Natural killer cell (primary cell): ENCODE measurements around the gene CDK11A. TPM values are rescaled to one million over a fixed set of nuclear protein-coding genes. Genes with fewer than 3 reads are reported as not detected.

ENCODE experiments used
- ATAC-seq, 3 donors: fragments of 150-1000 bp in 2 of 3; fragments of 200-7000 bp in 1 of 3; cut with Tn5 transposase; 1 replicate in 1 of 3; 2 replicates in 2 of 3; pipeline ENCODE4 v1.10.0; 2021; ENCODE audit warnings: mild to moderate bottlenecking in 2 of 3, moderate library complexity in 2 of 3
- DNase-seq, 2 donors: peaks; one replicate each; pipeline versions ENCODE4 v3.0.0 to v3.0.0-alpha.2; 2013 to 2021; ENCODE audit warnings: mixed read lengths in 1 of 2
- H3K27ac ChIP-seq: one replicate; pipeline ENCODE4 v1.5.1; 2013; ENCODE audit warnings: mild to moderate bottlenecking, low read length
- H3K27me3 ChIP-seq: one replicate; pipeline ENCODE4 v1.6.1; 2013; ENCODE audit warnings: low read length; ENCODE audit not compliant: control insufficient read depth, insufficient read depth
- H3K36me3 ChIP-seq: one replicate; pipeline ENCODE4 v1.6.1; 2013; ENCODE audit warnings: low read length; ENCODE audit not compliant: control insufficient read depth, insufficient read depth
- H3K4me1 ChIP-seq: one replicate; pipeline ENCODE4 v1.6.1; 2013; ENCODE audit warnings: low read length; ENCODE audit not compliant: control insufficient read depth, insufficient read depth
- H3K4me3 ChIP-seq: one replicate; pipeline ENCODE4 v1.5.1; 2013; ENCODE audit warnings: low read length
- H3K9me3 ChIP-seq: one replicate; pipeline ENCODE4 v1.6.1; 2013; ENCODE audit warnings: low read length; ENCODE audit not compliant: control insufficient read depth, insufficient read depth
- H3K27ac Mint-ChIP-seq, 2 donors: one replicate each; pipeline ENCODE4 v1.8.0; 2022; ENCODE audit warnings: mild to moderate bottlenecking in 2 of 2, mixed read lengths in 2 of 2, moderate library complexity in 1 of 2
- H3K27me3 Mint-ChIP-seq, 2 donors: one replicate each; pipeline ENCODE4 v1.8.0; 2022; ENCODE audit warnings: low read depth in 2 of 2, mixed read lengths in 2 of 2
- H3K36me3 Mint-ChIP-seq: one replicate; pipeline ENCODE4 v1.8.0; 2022; ENCODE audit warnings: mixed read lengths
- H3K4me1 Mint-ChIP-seq, 2 donors: one replicate each; pipeline ENCODE4 v1.8.0; 2022; ENCODE audit warnings: mixed read lengths in 2 of 2
- H3K4me3 Mint-ChIP-seq: one replicate; pipeline ENCODE4 v1.8.0; 2022; ENCODE audit warnings: mild to moderate bottlenecking, moderate library complexity, mixed read lengths
- H3K9me3 Mint-ChIP-seq, 2 donors: one replicate each; pipeline ENCODE4 v1.8.0; 2022; ENCODE audit warnings: mixed read lengths in 2 of 2
- WGBS: methylation state at CpG from one replicate; pipeline ENCODE4 v1.1.7; 2013; ENCODE audit warnings: missing lambda C conversion rate; ENCODE audit not compliant: insufficient coverage; 5-methylcytosine and 5-hydroxymethylcytosine counted together
- intact Hi-C: fragments of 100-400 bp; cut with micrococcal nuclease; formaldehyde crosslinking; loops from one replicate; pipeline ENCODE4 v1.14.2; 2022
- total RNA-seq, 4 donors: library from RNA; stranded (reverse); fragments of 120-200 nt in 1 of 4; gene quantifications; one replicate each; pipeline versions ENCODE4 v1.2.3 to v1.2.4, GENCODE V29; 2013 to 2022
- TF ChIP-seq, protein P1 (sequence below): fragments of 200-600 bp; IDR thresholded peaks from one replicate; pipeline ENCODE4 v1.8.0; 2022; ENCODE audit warnings: antibody characterized with exemption

The CDK11A gene
- total RNA-seq, 3 donors from 2014 or later (not counting 1 experiment from before 2014, with no cell fraction given), result 191 to 242 (median 216) TPM

DNA sequence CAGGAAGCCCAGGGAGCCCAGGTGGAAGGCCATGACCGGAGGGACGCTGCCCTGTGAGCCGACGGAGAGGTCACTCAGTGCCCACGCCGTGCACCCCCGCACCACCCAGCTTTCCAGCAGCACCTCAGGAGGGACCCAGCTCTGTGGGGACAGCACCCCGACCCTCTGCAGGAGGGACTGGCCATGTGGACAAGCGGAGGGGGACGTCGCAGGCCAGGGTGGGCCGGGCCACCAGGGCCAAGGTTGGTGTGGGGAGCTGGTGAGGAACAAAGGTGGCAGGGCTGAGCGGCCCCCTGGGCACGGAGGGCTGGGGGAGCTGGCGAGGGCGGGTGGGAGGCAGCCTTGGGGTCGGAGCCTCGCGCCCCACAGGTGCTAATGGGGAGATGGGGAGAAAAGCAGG lies 31.3 kb upstream of the CDK11A start:
- whole genome bisulfite sequencing, result 93% methylated on average over 19 of the region's 19 CpGs
- H3K4me1 ChIP-seq, result peaks cover 26% of the 10 kb centered on the region
- H3K4me3 ChIP-seq, result no peak overlapping the region
- H3K27ac ChIP-seq, result no peak overlapping the region
- H3K27me3 ChIP-seq, result no peaks in the 10 kb centered on the region
- Mint-ChIP-seq H3K27ac (no peak overlapping the region), H3K9me3 (no peaks in the 10 kb centered on the region), H3K36me3 (no peaks in the 10 kb centered on the region), H3K4me1 (peaks cover 21 to 23% of the 10 kb centered on the region in 2 donors), H3K4me3 (no peak overlapping the region), H3K27me3 (no peaks in the 10 kb centered on the region)
- DNase-seq, result no peak
- ATAC-seq, result no peak
- H3K9me3 ChIP-seq, result no peaks in the 10 kb centered on the region
- intact Hi-C loops, result no loop called here
- H3K36me3 ChIP-seq, result peaks cover 45% of the 10 kb centered on the region
- TF ChIP-seq, protein P1, sequence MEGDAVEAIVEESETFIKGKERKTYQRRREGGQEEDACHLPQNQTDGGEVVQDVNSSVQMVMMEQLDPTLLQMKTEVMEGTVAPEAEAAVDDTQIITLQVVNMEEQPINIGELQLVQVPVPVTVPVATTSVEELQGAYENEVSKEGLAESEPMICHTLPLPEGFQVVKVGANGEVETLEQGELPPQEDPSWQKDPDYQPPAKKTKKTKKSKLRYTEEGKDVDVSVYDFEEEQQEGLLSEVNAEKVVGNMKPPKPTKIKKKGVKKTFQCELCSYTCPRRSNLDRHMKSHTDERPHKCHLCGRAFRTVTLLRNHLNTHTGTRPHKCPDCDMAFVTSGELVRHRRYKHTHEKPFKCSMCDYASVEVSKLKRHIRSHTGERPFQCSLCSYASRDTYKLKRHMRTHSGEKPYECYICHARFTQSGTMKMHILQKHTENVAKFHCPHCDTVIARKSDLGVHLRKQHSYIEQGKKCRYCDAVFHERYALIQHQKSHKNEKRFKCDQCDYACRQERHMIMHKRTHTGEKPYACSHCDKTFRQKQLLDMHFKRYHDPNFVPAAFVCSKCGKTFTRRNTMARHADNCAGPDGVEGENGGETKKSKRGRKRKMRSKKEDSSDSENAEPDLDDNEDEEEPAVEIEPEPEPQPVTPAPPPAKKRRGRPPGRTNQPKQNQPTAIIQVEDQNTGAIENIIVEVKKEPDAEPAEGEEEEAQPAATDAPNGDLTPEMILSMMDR, result no peak

DNA sequence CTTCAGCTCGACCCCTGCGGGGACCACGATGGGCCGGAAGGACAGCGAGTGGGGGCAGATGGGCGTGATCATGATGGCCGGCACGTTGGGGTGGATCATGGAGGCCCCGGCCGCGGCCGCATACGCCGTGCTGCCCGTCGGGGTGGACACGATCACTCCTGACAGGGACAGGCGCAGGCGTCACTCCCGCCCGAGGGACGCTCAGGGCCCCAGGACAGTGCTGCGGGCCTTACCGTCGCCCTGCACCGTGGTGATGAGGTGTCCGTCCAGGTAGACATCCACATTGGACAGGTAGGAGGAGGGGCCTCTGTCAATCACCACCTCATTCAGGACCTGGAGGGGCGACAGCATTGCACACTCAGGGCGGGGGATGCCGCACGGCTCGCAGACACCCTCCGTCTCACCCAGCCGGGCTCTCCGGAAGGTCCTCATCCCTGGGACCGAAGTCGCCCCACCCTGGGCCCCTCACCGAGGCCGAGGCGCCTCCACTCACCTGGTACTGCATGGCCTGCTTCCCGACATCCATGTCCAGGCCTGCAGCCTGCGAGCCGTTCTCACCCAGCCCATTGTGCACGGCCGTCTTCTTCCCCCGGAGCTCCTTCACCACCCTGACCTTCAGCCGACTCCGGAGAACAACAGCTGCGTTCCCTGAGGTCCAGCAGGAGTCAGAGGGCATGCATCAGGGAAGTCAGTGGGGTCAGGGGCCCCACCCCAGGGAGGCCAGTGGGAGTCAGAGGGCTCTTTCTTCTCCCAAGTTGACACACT lies 30.1 kb upstream of the CDK11A start:
- Histone ChIP-seq H3K36me3 (peaks cover 38% of the 10 kb centered on the region), H3K27me3 (no peaks in the 10 kb centered on the region), H3K4me3 (no peak overlapping the region), H3K4me1 (peaks cover 20% of the 10 kb centered on the region), H3K27ac (no peak overlapping the region), H3K9me3 (no peaks in the 10 kb centered on the region)
- H3K27ac Mint-ChIP-seq, result no peak overlapping the region
- 96% methylated on average over 49 of the region's 49 CpGs for WGBS
- no peaks in the 10 kb centered on the region for H3K27me3 Mint-ChIP-seq
- no peaks in the 10 kb centered on the region for H3K9me3 Mint-ChIP-seq
- no peak for DNase-seq
- H3K36me3 Mint-ChIP-seq, result no peaks in the 10 kb centered on the region
- intact Hi-C loops, result no loop called here
- TF ChIP-seq, protein P1, result no peak
- H3K4me3 Mint-ChIP-seq, result no peak overlapping the region
- ATAC-seq, result no peak
- peaks cover 17 to 21% of the 10 kb centered on the region in 2 donors for H3K4me1 Mint-ChIP-seq

DNA sequence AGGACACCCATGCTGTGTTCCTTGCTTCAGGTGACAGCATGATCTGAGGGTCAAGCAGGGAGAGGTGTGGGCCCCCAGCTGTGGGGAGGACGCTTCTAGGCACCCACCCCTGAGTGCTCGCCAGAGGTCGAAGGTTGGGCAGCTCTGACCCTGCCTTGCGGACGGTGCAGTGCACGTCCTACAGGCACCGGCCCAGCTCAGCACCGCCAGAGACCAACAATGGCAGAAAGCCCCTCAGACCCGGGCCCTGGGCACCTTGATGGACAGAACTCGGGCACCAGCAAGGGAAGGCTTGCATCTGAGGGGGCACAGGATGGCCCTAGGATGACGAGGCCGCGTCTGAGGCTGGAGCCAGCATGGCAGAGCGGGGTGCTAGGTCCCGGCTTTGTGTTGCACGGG lies 29.4 kb upstream of the CDK11A start:
- H3K4me1 ChIP-seq, result peaks cover 16% of the 10 kb centered on the region
- peaks cover 38% of the 10 kb centered on the region for H3K36me3 ChIP-seq
- ATAC-seq, result no peak
- no peak overlapping the region for H3K27ac ChIP-seq
- H3K4me3 ChIP-seq, result no peak overlapping the region
- H3K9me3 ChIP-seq, result no peaks in the 10 kb centered on the region
- Mint-ChIP-seq H3K4me3 (no peak overlapping the region), H3K9me3 (no peaks in the 10 kb centered on the region), H3K27ac (no peak overlapping the region), H3K27me3 (no peaks in the 10 kb centered on the region), H3K4me1 (peaks cover 12 to 16% of the 10 kb centered on the region in 2 donors), H3K36me3 (no peaks in the 10 kb centered on the region)
- WGBS, result 97% methylated on average over 16 of the region's 16 CpGs
- intact Hi-C loops, result no loop called here
- DNase-seq, result no peak
- TF ChIP-seq, protein P1, result no peak
- no peaks in the 10 kb centered on the region for H3K27me3 ChIP-seq
